Esophagus squamous epithelium (tissue), 4 donors: ENCODE measurements around the gene SUSD4.

Source experiments
- POLR2A ChIP-seq, 4 donors: fragments of 450-650 bp; IDR thresholded peaks; one replicate each; pipeline ENCODE4 v1.6.1; 2017; ENCODE audit warnings: antibody characterized with exemption in 4 of 4, mild to moderate bottlenecking in 4 of 4, moderate library complexity in 3 of 4
- TF ChIP-seq, protein P1 (sequence below), 6 experiments: fragments of 450-650 bp in 4 of 6; fragments of 200-600 bp in 2 of 6; sonication (generic) in 2 of 6; IDR thresholded peaks; one replicate each; pipeline ENCODE4 v1.5.1; 2016 to 2019; ENCODE audit warnings: antibody characterized with exemption in 6 of 6, mild to moderate bottlenecking in 4 of 6, moderate library complexity in 4 of 6

DNA sequence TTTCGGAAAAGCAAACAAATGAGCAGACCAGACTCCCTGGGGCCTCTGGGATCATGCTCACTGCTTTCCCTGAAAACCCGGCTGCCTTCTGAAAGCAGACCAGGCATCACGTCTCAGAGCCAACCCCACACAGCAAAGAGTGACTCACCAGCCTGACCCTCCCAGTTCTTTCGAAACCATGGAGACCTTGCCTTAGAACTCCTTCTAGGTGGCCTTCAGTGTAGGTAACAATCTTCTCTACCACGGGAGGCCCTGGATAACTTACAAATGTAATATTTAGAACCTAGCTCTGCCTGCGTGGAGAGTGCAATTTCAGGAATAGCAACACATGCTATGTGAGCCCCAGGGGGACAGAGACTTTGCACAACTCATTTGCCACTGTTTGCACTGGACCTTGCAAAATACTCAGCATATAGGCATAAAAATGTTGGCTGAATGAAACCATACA lies 105.2 kb downstream of the SUSD4 start:
- TF ChIP-seq POLR2A (IDR thresholded peaks at IDR 0.05) = no peak
- TF ChIP-seq, protein P1, sequence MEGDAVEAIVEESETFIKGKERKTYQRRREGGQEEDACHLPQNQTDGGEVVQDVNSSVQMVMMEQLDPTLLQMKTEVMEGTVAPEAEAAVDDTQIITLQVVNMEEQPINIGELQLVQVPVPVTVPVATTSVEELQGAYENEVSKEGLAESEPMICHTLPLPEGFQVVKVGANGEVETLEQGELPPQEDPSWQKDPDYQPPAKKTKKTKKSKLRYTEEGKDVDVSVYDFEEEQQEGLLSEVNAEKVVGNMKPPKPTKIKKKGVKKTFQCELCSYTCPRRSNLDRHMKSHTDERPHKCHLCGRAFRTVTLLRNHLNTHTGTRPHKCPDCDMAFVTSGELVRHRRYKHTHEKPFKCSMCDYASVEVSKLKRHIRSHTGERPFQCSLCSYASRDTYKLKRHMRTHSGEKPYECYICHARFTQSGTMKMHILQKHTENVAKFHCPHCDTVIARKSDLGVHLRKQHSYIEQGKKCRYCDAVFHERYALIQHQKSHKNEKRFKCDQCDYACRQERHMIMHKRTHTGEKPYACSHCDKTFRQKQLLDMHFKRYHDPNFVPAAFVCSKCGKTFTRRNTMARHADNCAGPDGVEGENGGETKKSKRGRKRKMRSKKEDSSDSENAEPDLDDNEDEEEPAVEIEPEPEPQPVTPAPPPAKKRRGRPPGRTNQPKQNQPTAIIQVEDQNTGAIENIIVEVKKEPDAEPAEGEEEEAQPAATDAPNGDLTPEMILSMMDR (IDR thresholded peaks at IDR 0.05) = no peak
